HepG2 (cell line): ENCODE measurements around the gene MAP2K5. TPM values are rescaled to one million over a fixed set of nuclear protein-coding genes. Genes with fewer than 3 reads are reported as not detected.

ENCODE experiments used
- AHDC1 ChIP-seq: sonication (generic); formaldehyde crosslinking; IDR thresholded peaks from 2 replicates; pipeline ENCODE4 v1.5.1; 2020; ENCODE audit warnings: mild to moderate bottlenecking, missing genetic modification reagents, borderline replicate concordance
- ARHGAP35 ChIP-seq: sonication (generic); formaldehyde crosslinking; IDR thresholded peaks from 2 replicates; pipeline ENCODE4 v1.9.0; 2022; ENCODE audit warnings: mild to moderate bottlenecking, inconsistent platforms, moderate library complexity, missing genetic modification reagents, borderline replicate concordance
- ARNT2 ChIP-seq: sonication (generic); formaldehyde crosslinking; IDR thresholded peaks from 2 replicates; pipeline ENCODE4 v1.8.0; 2022; ENCODE audit warnings: mild to moderate bottlenecking, low read depth, missing genetic modification reagents, moderate library complexity
- HNF1B ChIP-seq: sonication (generic); formaldehyde crosslinking; IDR thresholded peaks from 2 replicates; pipeline ENCODE4 v1.5.1; 2020; ENCODE audit warnings: mild to moderate bottlenecking, moderate library complexity, missing genetic modification reagents
- MAFK ChIP-seq, 2 experiments: IDR thresholded peaks in 1 of 2; conservative IDR thresholded peaks in 1 of 2; 2 replicates each; pipeline ENCODE4 v1.6.1; 2011; ENCODE audit warnings: improper control_type of control experiment in 2 of 2, low read length in 2 of 2
- NCOA1 ChIP-seq: sonication (generic); formaldehyde crosslinking; IDR thresholded peaks from 2 replicates; pipeline ENCODE4 v1.9.0; 2021; ENCODE audit warnings: missing genetic modification reagents
- NONO ChIP-seq, 2 experiments: fragments of 450-650 bp in 1 of 2; sonication (generic) in 1 of 2; formaldehyde crosslinking in 1 of 2; IDR thresholded peaks in 1 of 2; conservative IDR thresholded peaks in 1 of 2; 2 replicates each; pipeline versions ENCODE4 v1.6.1 to v1.8.0; 2017 to 2022; ENCODE audit warnings: mild to moderate bottlenecking in 1 of 2, missing genetic modification reagents in 1 of 2, moderate library complexity in 1 of 2
- PAX8 ChIP-seq: sonication (generic); formaldehyde crosslinking; IDR thresholded peaks from 2 replicates; pipeline ENCODE4 v1.8.0; 2022; ENCODE audit warnings: mild to moderate bottlenecking, missing genetic modification reagents, borderline replicate concordance
- SALL1 ChIP-seq: sonication (generic); formaldehyde crosslinking; IDR thresholded peaks from 2 replicates; pipeline ENCODE4 v1.8.0; 2022; ENCODE audit warnings: mild to moderate bottlenecking, missing genetic modification reagents
- SALL2 ChIP-seq: sonication (generic); formaldehyde crosslinking; IDR thresholded peaks from 2 replicates; pipeline ENCODE4 v1.8.1; 2023; ENCODE audit warnings: mild to moderate bottlenecking, missing genetic modification reagents, inconsistent platforms
- SIX1 ChIP-seq: sonication (generic); formaldehyde crosslinking; IDR thresholded peaks from 2 replicates; pipeline ENCODE4 v1.4.0; 2020; ENCODE audit warnings: missing genetic modification reagents, borderline replicate concordance
- SOX13 ChIP-seq, 3 experiments: fragments of 450-650 bp in 1 of 3; sonication (generic) in 1 of 3; formaldehyde crosslinking in 1 of 3; IDR thresholded peaks in 2 of 3; conservative IDR thresholded peaks in 1 of 3; 2 replicates each; pipeline versions ENCODE4 v1.5.0 to v1.6.1; 2016 to 2020; ENCODE audit warnings: antibody characterized with exemption in 1 of 3, mild to moderate bottlenecking in 1 of 3, missing compliant biosample characterization in 1 of 3, missing genetic modification reagents in 1 of 3, moderate library complexity in 1 of 3
- ZNF230 ChIP-seq: sonication (generic); formaldehyde crosslinking; IDR thresholded peaks from 2 replicates; pipeline ENCODE4 v1.4.0; 2020; ENCODE audit warnings: mild to moderate bottlenecking, missing genetic modification reagents
- ZNF263 ChIP-seq: sonication (generic); formaldehyde crosslinking; IDR thresholded peaks from 2 replicates; pipeline ENCODE4 v1.4.0; 2020; ENCODE audit warnings: missing genetic modification reagents
- ZNF576 ChIP-seq: sonication (generic); formaldehyde crosslinking; IDR thresholded peaks from 2 replicates; pipeline ENCODE4 v1.4.0; 2020; ENCODE audit warnings: mild to moderate bottlenecking, missing genetic modification reagents
- ZNF616 ChIP-seq: sonication (generic); formaldehyde crosslinking; IDR thresholded peaks from 2 replicates; pipeline ENCODE4 v1.5.0; 2020; ENCODE audit warnings: low read depth, mild to moderate bottlenecking, missing genetic modification reagents
- ZNF639 ChIP-seq: conservative IDR thresholded peaks from 2 replicates; pipeline ENCODE4 v1.6.1; 2018; ENCODE audit warnings: missing genetic modification reagents
- polyA plus RNA-seq, 8 experiments: library from polyadenylated mRNA; depleted of rRNA in 3 of 8; stranded (reverse) in 7 of 8; unstranded in 1 of 8; fragments of >200 nt; fragmentation: Illumina TruSeq in 4 of 8; extraction: Trizol in 4 of 8; gene quantifications; 2 replicates each; pipeline versions ENCODE4 v1.2.1 to v1.2.3, GENCODE V29; 2011 to 2016; ENCODE audit warnings: low read depth in 4 of 8, missing spikeins in 1 of 8, mixed read lengths in 1 of 8; ENCODE audit not compliant: insufficient read depth in 1 of 8
- total RNA-seq, 5 experiments: library from RNA; depleted of rRNA; stranded (reverse); fragments of >200 nt; fragmentation: Illumina TruSeq; extraction: Trizol; gene quantifications; 2 replicates each; pipeline ENCODE4 v1.2.3, GENCODE V29; 2016; ENCODE audit warnings: low read depth in 1 of 5

The MAP2K5 gene
- total and polyA plus RNA-seq, 2 of the 13 experiments (the other 11 are each of a cell fraction or from before 2014, with no cell fraction given): 4.0 to 4.3 TPM

GRCh38 chr15:67542420-67543347 lies at the start of gene MAP2K5 (continued):
- TF ChIP-seq HNF1B (CRISPR knock-in tag) (peak; percentile 44; the same call in 1 of the 2 replicates), PAX8 (CRISPR knock-in tag) (no peak), ARNT2 (peak; percentile 44), SOX13 (IDR thresholded peaks at IDR 0.05) (no peak), SOX13 (CRISPR knock-in tag; conservative IDR thresholded peaks at IDR 0.05 in 1 of 2, IDR thresholded peaks at IDR 0.05 in 1 of 2) (0 out of 4 replicates have a peak, but pooled peaks of 1 of the 2 experiments have one; percentile 17), ZNF639 (peak; percentile 48; the same call in 1 of the 2 replicates), ZNF230 (CRISPR knock-in tag) (no peak), ZNF576 (no peak), NONO (IDR thresholded peaks at IDR 0.05) (no peak), NONO (CRISPR knock-in tag; conservative IDR thresholded peaks at IDR 0.05) (0 out of 2 replicates have a peak, but pooled peaks have one; percentile 12), SALL1 (CRISPR knock-in tag) (peak; percentile 21; the same call in 1 of the 2 replicates), SALL2 (0 out of 2 replicates have a peak, but pooled peaks have one; percentile 45), ZNF263 (peak; percentile 38; the same call in 1 of the 2 replicates), ARHGAP35 (CRISPR knock-in tag) (no peak), MAFK (conservative IDR thresholded peaks at IDR 0.05 in 1 of 2, IDR thresholded peaks at IDR 0.05 in 1 of 2; ENCODE audit: low read length in 2 of 2) (no peak), ZNF616 (CRISPR knock-in tag) (no peak), AHDC1 (0 out of 2 replicates have a peak, but pooled peaks have one; percentile 9), NCOA1 (CRISPR knock-in tag) (no peak), SIX1 (CRISPR knock-in tag) (no peak)
